ENCODE measurements around the gene DPP6. TPM values are rescaled to one million over a fixed set of nuclear protein-coding genes. Genes with fewer than 3 reads are reported as not detected.

The DPP6 gene
- total RNA-seq, 4 donors from 2014 or later = 13.4 to 33.2 (median 26.8) TPM

- no peak overlapping the region for H3K27ac ChIP-seq (replicated peaks in 1 of 4)
- H3K36me3 ChIP-seq = no peaks in the 10 kb centered on the region
- WGBS = no CpG with 5 or more reads among the region's 4 CpGs
- H3K4me1 ChIP-seq = peaks cover 8 to 15% (median 11%) of the 10 kb centered on the region in 4 donors
- no peak overlapping the region for H3K4me3 ChIP-seq
- TF ChIP-seq EP300 (IDR thresholded peaks at IDR 0.05) (no peak), POLR2A (IDR thresholded peaks at IDR 0.05; ENCODE audit: low read depth) (no peak), POLR2AphosphoS5 (IDR thresholded peaks at IDR 0.05) (no peak)
- TF ChIP-seq, protein P1, sequence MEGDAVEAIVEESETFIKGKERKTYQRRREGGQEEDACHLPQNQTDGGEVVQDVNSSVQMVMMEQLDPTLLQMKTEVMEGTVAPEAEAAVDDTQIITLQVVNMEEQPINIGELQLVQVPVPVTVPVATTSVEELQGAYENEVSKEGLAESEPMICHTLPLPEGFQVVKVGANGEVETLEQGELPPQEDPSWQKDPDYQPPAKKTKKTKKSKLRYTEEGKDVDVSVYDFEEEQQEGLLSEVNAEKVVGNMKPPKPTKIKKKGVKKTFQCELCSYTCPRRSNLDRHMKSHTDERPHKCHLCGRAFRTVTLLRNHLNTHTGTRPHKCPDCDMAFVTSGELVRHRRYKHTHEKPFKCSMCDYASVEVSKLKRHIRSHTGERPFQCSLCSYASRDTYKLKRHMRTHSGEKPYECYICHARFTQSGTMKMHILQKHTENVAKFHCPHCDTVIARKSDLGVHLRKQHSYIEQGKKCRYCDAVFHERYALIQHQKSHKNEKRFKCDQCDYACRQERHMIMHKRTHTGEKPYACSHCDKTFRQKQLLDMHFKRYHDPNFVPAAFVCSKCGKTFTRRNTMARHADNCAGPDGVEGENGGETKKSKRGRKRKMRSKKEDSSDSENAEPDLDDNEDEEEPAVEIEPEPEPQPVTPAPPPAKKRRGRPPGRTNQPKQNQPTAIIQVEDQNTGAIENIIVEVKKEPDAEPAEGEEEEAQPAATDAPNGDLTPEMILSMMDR (IDR thresholded peaks at IDR 0.05) = no peak
- intact Hi-C loops (cut with DNase I) = no loop called here
- peaks cover 0 to 10% (median 8%) of the 10 kb centered on the region in 4 donors for H3K9me3 ChIP-seq
- peaks cover 0 to 40% (median 4%) of the 10 kb centered on the region in 4 donors for H3K27me3 ChIP-seq
- no peak for DNase-seq (ENCODE audit: extremely low spot score)
Observed at GRCh38 chr7:154915600-154915999, 863.4 kb downstream of the DPP6 start.

DNA sequence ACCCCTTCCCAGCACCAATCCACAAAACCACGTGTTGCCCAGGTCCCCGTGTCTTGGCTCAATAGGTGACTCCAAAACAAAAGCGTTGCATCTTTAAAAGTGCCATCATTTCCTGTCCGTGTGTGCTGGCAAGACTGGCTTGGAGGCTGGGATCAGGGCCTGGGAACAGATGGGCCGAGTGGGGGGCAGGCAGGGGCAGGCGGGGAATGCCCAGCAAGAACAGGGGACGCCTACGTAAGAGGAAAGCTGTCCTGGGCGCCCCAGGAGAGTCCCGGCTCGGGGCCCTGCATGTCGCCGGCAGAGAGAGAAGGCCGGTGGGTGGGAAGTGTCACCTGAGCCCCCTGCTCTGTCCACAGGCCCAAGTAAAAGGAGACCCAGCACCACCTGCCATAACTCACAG is 864.2 kb downstream of the DPP6 start:
- H3K4me3 ChIP-seq = no peak overlapping the region
- intact Hi-C loops (cut with DNase I) = no loop called here

DNA sequence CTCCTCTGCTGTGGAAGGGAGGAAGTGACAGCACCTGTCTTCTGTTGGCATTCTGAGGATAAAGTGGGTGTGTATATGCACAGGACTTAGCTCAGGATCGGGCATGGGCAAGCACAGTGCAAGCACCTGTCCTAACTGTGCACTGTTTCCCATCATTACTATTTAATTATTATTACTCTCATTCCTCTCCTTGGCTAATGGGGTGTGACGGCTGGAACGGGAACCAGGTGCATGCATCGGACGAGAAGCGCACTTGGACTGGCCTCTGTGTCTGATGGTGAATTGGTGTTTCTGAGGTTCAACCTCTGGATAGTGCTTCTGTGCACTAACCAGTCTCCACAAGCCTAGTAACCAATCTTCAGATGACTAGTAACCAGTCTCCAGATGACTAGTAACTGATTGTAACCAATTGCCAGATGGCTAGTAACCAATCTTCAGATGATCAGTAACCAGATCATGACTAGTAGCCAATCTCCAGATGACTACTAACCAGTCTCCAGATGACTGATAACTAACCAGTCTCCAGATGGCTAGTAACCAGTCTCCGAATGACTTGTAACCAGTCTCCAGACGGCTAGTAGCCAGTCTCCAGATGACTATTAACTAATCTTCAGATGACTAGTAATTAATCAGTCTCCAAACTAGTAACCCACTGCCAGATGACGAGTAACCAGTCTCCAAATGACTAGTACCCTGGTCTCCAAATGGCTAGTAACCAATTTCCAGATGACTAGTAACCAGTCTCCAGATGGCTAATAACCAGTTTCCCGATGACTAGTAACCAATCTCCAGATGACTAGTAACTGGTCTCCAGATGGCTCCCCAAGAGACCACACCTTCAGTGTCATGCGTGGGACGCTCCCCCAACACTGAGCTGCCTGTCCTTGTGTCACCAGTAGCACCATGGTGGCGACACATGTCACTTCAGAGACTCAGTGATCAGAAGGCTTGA is 864.9 kb downstream of the DPP6 start:
- Histone ChIP-seq H3K4me3 (no peak overlapping the region), H3K36me3 (no peaks in the 10 kb centered on the region), H3K27ac (replicated peaks in 1 of 4) (no peak overlapping the region), H3K27me3 (peaks cover 0 to 32% (median 4%) of the 10 kb centered on the region in 4 donors), H3K4me1 (peaks cover 8 to 15% (median 11%) of the 10 kb centered on the region in 4 donors), H3K9me3 (no peaks in the 10 kb centered on the region)
- 82% methylated on average over 11 of the region's 13 CpGs for WGBS
- TF ChIP-seq POLR2AphosphoS5 (IDR thresholded peaks at IDR 0.05) = no peak
- no peak for TF ChIP-seq POLR2A (IDR thresholded peaks at IDR 0.05; ENCODE audit: low read depth)
- TF ChIP-seq EP300 (IDR thresholded peaks at IDR 0.05) = no peak
- TF ChIP-seq, protein P1 (IDR thresholded peaks at IDR 0.05) = no peak
- DNase-seq (ENCODE audit: extremely low spot score) = no peak
- intact Hi-C loops (cut with DNase I) = no loop called here

More for the DNA sequence above, 864.2 kb downstream of the DPP6 start:
- H3K27ac ChIP-seq (replicated peaks in 1 of 4) = no peak overlapping the region
- 86% methylated on average over 14 of the region's 14 CpGs for WGBS
- peaks cover 0 to 3% (median 1%) of the 10 kb centered on the region in 4 donors for H3K9me3 ChIP-seq
- peaks cover 0 to 33% (median 4%) of the 10 kb centered on the region in 4 donors for H3K27me3 ChIP-seq
- DNase-seq (ENCODE audit: extremely low spot score) = no peak
- no peak for TF ChIP-seq POLR2A (IDR thresholded peaks at IDR 0.05; ENCODE audit: low read depth)
- no peak for TF ChIP-seq POLR2AphosphoS5 (IDR thresholded peaks at IDR 0.05)
- TF ChIP-seq, protein P1 (IDR thresholded peaks at IDR 0.05) = no peak
- TF ChIP-seq EP300 (IDR thresholded peaks at IDR 0.05) = no peak
- peaks cover 8 to 15% (median 11%) of the 10 kb centered on the region in 4 donors for H3K4me1 ChIP-seq
- no peaks in the 10 kb centered on the region for H3K36me3 ChIP-seq

- no peak for DNase-seq (ENCODE audit: extremely low spot score)
- Histone ChIP-seq H3K4me3 (no peak overlapping the region), H3K9me3 (no peaks in the 10 kb centered on the region), H3K4me1 (peaks cover 8 to 15% (median 11%) of the 10 kb centered on the region in 4 donors), H3K36me3 (no peaks in the 10 kb centered on the region), H3K27me3 (peaks cover 0 to 32% (median 4%) of the 10 kb centered on the region in 4 donors), H3K27ac (replicated peaks in 1 of 4) (no peak overlapping the region)
- TF ChIP-seq, protein P1 (IDR thresholded peaks at IDR 0.05) = no peak
- 72% methylated on average over 3 of the region's 7 CpGs for WGBS
- intact Hi-C loops (cut with DNase I) = no loop called here
Observed at GRCh38 chr7:154917808-154918160, 865.6 kb downstream of the DPP6 start.
